ENCODE data around the gene PIWIL1. TPM values are rescaled to one million over a fixed set of nuclear protein-coding genes. Genes with fewer than 3 reads are reported as not detected.
A peak's percentile ranks its signal among the peaks of the same experiment; 100 is the strongest.

The PIWIL1 gene
- total RNA-seq, 2 experiments from 2014 or later, result not detected

DNA sequence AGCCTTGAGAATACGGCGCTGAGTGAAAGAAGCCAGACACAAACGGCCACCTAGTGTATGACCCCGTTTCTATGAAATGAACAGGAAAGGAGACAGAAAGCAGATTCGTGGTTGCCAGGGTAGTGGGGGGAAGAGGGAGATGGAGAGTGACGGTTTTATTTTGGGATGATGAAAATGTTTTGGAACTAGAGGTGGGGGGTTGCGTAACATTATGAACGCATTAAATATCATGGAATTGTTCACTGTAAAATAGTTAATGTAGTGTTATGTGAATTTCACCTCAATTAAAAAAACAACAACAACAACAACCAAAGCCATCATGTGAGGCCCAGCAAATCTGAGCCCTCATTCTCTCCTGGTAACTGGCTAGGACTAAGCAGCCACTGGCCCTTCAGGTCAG, 3.3 kb upstream of the PIWIL1 start:
- peaks cover 50% of the 10 kb centered on the region for H3K27me3 Mint-ChIP-seq
- intact Hi-C loops (cut with DNase I, micrococcal nuclease), result no loop called here
- no peak overlapping the region for H3K27ac Mint-ChIP-seq
- Histone ChIP-seq H3K4me3 (ENCODE audit: low read length) (no peak overlapping the region), H3K9me3 (ENCODE audit: control insufficient read depth in 1 of 2, insufficient read depth in 1 of 2, low read length in 2 of 2) (peaks cover 0 to 10% of the 10 kb centered on the region in 2 experiments), H3K27ac (ENCODE audit: low read depth in 1 of 2, low read length in 2 of 2) (no peak overlapping the region), H3K4me1 (ENCODE audit: insufficient read depth, low read length) (no peaks in the 10 kb centered on the region), H3K36me3 (ENCODE audit: insufficient read depth, low read length) (no peaks in the 10 kb centered on the region), H3K27me3 (ENCODE audit: control insufficient read depth in 1 of 2, insufficient read depth in 2 of 2, low read length in 2 of 2) (peaks cover 2 to 4% of the 10 kb centered on the region in 2 experiments)
- CTCF ChIA-PET, result no interaction called here
- H3K9me3 Mint-ChIP-seq, result no peaks in the 10 kb centered on the region
- TF ChIP-seq, protein P1, sequence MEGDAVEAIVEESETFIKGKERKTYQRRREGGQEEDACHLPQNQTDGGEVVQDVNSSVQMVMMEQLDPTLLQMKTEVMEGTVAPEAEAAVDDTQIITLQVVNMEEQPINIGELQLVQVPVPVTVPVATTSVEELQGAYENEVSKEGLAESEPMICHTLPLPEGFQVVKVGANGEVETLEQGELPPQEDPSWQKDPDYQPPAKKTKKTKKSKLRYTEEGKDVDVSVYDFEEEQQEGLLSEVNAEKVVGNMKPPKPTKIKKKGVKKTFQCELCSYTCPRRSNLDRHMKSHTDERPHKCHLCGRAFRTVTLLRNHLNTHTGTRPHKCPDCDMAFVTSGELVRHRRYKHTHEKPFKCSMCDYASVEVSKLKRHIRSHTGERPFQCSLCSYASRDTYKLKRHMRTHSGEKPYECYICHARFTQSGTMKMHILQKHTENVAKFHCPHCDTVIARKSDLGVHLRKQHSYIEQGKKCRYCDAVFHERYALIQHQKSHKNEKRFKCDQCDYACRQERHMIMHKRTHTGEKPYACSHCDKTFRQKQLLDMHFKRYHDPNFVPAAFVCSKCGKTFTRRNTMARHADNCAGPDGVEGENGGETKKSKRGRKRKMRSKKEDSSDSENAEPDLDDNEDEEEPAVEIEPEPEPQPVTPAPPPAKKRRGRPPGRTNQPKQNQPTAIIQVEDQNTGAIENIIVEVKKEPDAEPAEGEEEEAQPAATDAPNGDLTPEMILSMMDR (IDR thresholded peaks at IDR 0.05), result no peak
- H3K4me1 Mint-ChIP-seq (ENCODE audit: low read depth), result no peaks in the 10 kb centered on the region
- ATAC-seq (ENCODE audit: poor library complexity) (no peak), DNase-seq (no peak)
- H3K36me3 Mint-ChIP-seq (ENCODE audit: low read depth), result no peaks in the 10 kb centered on the region
- POLR2A ChIA-PET, result no interaction called here
- H3K4me3 Mint-ChIP-seq, result no peak overlapping the region

DNA sequence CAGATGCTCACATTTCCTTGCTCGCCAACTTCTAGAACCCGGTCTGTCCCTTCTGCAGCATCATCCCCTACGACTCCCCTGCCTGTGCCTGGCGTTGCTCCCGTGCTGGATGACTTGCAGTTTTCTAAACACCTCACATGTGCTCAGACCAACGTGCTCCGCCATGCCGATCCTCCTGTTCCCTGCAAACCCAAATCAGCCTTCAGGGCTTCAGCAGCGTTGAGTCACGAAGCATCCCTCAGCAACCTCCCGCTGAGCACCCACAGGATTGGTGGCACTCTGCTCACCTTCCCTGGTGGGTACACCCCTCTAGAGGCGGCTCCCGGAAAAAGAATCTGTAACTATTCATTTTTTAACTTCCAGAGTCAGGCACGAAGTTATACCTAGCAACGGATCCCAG, 2.8 kb upstream of the PIWIL1 start:
- Histone ChIP-seq H3K4me1 (ENCODE audit: insufficient read depth, low read length) (no peaks in the 10 kb centered on the region), H3K9me3 (ENCODE audit: control insufficient read depth in 1 of 2, insufficient read depth in 1 of 2, low read length in 2 of 2) (peaks cover 0 to 10% of the 10 kb centered on the region in 2 experiments), H3K27ac (ENCODE audit: low read depth in 1 of 2, low read length in 2 of 2) (no peak overlapping the region), H3K36me3 (ENCODE audit: insufficient read depth, low read length) (no peaks in the 10 kb centered on the region), H3K27me3 (ENCODE audit: control insufficient read depth in 1 of 2, insufficient read depth in 2 of 2, low read length in 2 of 2) (peaks cover 4 to 8% of the 10 kb centered on the region in 2 experiments), H3K4me3 (ENCODE audit: low read length) (no peak overlapping the region)
- no peak overlapping the region for H3K27ac Mint-ChIP-seq
- no peaks in the 10 kb centered on the region for H3K9me3 Mint-ChIP-seq
- POLR2A ChIA-PET, result no interaction called here
- TF ChIP-seq, protein P1 (IDR thresholded peaks at IDR 0.05), result no peak
- no peaks in the 10 kb centered on the region for H3K4me1 Mint-ChIP-seq (ENCODE audit: low read depth)
- ATAC-seq (ENCODE audit: poor library complexity) (no peak), DNase-seq (no peak)
- H3K36me3 Mint-ChIP-seq (ENCODE audit: low read depth), result no peaks in the 10 kb centered on the region
- CTCF ChIA-PET, result no interaction called here
- H3K27me3 Mint-ChIP-seq, result peaks cover 50% of the 10 kb centered on the region
- intact Hi-C loops (cut with DNase I, micrococcal nuclease), result loop anchor here (1.0 kb wide), 3 partner anchors 54 to 292 kb away; no protein-coding TSS in a partner anchor
- no peak overlapping the region for H3K4me3 Mint-ChIP-seq

DNA sequence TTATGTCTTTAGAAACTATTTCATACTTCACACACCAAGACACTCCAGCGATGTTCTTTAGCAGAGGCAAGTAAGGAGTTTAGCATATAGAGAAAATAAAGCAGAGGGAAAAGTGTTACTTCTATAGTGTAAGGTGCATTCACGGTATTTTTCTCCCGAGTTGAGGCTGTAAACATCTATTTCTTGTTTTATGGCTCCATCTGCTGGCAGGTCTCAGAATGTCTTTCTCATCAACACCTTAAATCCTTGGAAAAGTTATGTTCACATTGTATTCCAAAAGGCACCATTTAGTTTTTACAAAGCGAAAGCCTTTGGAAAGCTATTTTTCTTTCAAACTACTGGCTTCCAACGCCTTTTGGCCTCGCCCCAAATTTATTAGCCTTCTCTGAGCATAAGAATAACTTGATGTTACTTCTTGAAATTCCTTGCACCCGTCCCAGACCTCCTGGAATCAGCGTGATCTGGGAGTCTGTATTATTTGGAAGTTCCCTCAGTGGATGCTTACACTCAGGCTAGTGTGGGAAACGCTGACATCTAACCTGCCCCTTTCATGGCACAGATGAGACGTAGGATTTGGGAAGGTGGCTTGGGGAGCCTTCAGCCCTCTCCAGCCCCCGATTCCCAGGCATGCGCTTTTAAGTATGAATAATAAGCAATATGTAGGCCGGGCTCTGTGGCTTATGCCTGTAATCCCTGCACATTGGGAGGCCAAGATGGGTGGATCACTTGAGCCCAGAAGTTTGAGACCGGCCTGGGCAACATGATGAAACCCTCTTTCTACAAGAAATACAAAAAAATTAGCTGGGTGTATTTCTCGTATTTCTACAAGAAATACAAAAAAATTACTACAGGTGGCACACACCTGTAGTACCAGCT, 1.9 kb upstream of the PIWIL1 start:
- Mint-ChIP-seq H3K4me3 (no peak overlapping the region), H3K27me3 (peaks cover 51% of the 10 kb centered on the region), H3K27ac (no peak overlapping the region), H3K36me3 (ENCODE audit: low read depth) (no peaks in the 10 kb centered on the region), H3K9me3 (no peaks in the 10 kb centered on the region), H3K4me1 (ENCODE audit: low read depth) (no peaks in the 10 kb centered on the region)
- CTCF ChIA-PET, result no interaction called here
- intact Hi-C loops (cut with DNase I, micrococcal nuclease), result loop anchor here (1.0 kb wide), 3 partner anchors 54 to 292 kb away; no protein-coding TSS in a partner anchor
- Histone ChIP-seq H3K36me3 (ENCODE audit: insufficient read depth, low read length) (no peaks in the 10 kb centered on the region), H3K4me1 (ENCODE audit: insufficient read depth, low read length) (no peaks in the 10 kb centered on the region), H3K9me3 (ENCODE audit: control insufficient read depth in 1 of 2, insufficient read depth in 1 of 2, low read length in 2 of 2) (peaks cover 0 to 9% of the 10 kb centered on the region in 2 experiments), H3K4me3 (ENCODE audit: low read length) (no peak overlapping the region), H3K27me3 (ENCODE audit: control insufficient read depth in 1 of 2, insufficient read depth in 2 of 2, low read length in 2 of 2) (peaks cover 4 to 11% of the 10 kb centered on the region in 2 experiments), H3K27ac (ENCODE audit: low read depth in 1 of 2, low read length in 2 of 2) (no peak overlapping the region)
- TF ChIP-seq, protein P1 (IDR thresholded peaks at IDR 0.05), result peak; percentile 75
- ATAC-seq (ENCODE audit: poor library complexity), result no peak
- POLR2A ChIA-PET, result no interaction called here
- peak in 4 of 14 experiments; percentile 30 to 70 (median 57) for DNase-seq
